Uterus (tissue), 2 donors: ENCODE data around the gene DLST.

Experiments used
- CTCF ChIP-seq, 4 experiments: fragments of 200-600 bp in 2 of 4; fragments of 450-650 bp in 2 of 4; sonication (generic) in 2 of 4; IDR thresholded peaks; one replicate each; pipeline ENCODE4 v1.5.1; 2016 to 2019; ENCODE audit warnings: antibody characterized with exemption in 4 of 4, mild to moderate bottlenecking in 2 of 4, moderate library complexity in 1 of 4
- POLR2A ChIP-seq, 2 donors: fragments of 450-650 bp; IDR thresholded peaks; one replicate each; pipeline ENCODE4 v1.6.1; 2016; ENCODE audit warnings: antibody characterized with exemption in 2 of 2, mild to moderate bottlenecking in 1 of 2, moderate library complexity in 1 of 2

- no peak for TF ChIP-seq CTCF (IDR thresholded peaks at IDR 0.05)
- TF ChIP-seq POLR2A (IDR thresholded peaks at IDR 0.05) = no peak
Observed at GRCh38 chr14:74865156-74865555, 16.6 kb upstream of the DLST start.
